GM19452 (cell line): ENCODE results near the gene TRMT61A.
"Not testable (repeated sequence)": the region's sequence is repeated elsewhere in the genome, so short reads cannot be mapped to it uniquely, and the experiment has no call there.

Source experiments
- ATAC-seq: cut with Tn5 transposase; IDR thresholded peaks from one replicate; pipeline ENCODE4 v1.9.1; 2021; ENCODE audit not compliant: unreplicated experiment

TRMT61A gene

DNA sequence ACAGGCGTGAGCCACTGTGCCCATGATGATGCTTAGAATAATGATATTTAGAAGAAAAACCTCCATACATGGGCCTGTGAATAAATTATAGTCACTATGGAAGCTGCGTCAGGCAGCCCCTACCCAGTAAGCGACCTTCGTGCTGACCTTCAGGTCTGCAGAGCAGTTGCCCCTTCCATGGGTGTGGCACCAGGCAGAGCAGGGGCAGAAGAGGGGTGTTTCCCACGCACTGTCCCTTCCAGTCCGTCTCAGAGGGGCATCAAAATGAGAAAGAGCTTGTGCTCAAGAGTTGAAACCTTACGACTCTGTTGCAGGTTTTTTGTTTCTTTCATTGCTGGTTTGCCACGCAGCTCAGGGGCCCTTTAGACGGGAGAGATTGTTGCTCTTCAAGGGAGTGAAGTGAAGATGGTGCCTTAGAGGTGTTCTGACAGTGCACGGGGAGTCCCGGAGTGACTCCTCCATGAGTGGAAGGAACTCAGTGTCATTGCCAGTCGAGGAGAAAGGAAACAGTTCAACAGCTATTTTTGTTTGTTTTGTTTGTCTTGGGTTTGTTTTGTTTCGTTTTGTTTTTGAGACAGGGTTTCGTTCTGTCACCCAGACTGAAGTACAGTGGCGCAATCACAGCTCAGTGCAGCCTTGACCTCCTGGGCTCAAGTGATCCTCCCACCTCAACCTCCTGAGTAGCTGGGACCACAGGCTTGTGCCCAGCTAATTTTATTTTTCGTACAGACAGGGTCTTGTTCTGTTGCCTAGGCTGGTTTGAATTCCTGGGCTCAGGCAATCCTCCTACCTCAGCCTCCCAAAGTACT, 20.3 kb upstream of the TRMT61A start:
- ATAC-seq: no peak

- ATAC-seq: no peak
Observed at GRCh38 chr14:103509864-103510723, 18.9 kb upstream of the TRMT61A start.

DNA sequence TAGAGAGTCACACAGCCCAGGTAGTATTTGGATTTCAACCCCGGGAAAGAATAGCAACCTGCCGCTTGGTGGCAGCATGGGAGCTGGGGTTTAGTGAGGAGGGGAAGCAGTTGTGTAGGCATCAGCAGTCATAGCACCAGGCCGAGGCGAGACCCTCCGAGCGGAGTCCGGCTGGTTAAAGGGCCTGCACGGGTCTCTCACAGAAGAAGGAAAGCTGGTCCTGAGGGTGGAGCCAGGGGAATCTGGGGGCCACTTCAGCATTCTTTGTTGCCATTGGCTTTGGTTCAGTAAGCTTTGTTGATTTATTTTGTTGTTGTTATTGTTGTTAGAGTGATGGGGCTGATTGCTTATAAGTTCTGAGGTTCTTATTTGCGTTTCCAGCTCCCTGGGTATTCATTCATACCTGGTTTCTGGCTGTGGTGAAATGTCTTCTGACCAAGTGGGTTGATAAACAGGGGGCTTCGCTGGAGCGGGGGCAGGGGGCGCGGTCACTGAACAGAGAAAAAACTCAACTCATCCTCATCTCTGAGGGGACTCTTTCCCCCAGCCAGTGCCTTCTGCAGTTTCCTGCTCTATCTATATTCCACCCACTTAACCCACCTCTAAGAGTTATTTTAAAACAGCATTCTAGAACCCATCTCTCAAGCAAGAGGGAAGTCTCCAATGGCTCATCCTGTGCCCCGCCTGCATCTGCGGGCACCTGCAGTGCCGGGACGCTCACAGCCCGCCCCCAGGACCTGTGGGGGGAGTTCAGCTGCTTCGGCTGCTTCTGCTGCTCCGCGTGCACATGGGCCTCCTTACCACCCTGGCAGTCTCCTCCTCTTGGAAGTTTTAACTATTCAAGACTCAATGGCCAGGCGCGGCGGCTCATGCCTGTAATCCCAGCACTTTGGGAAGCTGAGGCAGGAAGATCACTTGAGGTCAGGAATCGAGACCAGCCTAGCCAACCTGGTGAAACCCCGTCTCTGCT, 18.0 kb upstream of the TRMT61A start:
- ATAC-seq: no peak

DNA sequence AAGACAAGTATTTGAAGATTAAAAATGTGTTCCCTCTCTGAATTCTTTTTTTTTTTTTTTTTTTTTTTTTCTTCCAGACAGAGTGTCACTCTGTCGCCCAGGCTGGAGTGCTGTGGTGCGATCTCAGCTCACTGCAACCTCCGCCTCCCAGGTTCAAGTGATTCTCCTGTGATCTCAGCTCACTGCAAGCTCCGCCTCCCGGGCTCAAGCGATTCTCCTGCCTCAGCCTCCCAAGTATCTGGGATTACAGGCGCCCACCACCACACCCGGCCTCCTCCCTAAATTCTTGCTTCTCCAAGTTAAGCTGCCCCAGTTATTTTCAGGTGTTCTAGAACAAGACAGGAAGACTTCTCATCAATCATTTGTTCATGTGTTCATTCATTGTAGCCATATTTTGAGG, 16.8 kb upstream of the TRMT61A start:
- ATAC-seq: not testable (repeated sequence)

- no peak for ATAC-seq
Observed at GRCh38 chr14:103512701-103513611, 16.0 kb upstream of the TRMT61A start.

DNA sequence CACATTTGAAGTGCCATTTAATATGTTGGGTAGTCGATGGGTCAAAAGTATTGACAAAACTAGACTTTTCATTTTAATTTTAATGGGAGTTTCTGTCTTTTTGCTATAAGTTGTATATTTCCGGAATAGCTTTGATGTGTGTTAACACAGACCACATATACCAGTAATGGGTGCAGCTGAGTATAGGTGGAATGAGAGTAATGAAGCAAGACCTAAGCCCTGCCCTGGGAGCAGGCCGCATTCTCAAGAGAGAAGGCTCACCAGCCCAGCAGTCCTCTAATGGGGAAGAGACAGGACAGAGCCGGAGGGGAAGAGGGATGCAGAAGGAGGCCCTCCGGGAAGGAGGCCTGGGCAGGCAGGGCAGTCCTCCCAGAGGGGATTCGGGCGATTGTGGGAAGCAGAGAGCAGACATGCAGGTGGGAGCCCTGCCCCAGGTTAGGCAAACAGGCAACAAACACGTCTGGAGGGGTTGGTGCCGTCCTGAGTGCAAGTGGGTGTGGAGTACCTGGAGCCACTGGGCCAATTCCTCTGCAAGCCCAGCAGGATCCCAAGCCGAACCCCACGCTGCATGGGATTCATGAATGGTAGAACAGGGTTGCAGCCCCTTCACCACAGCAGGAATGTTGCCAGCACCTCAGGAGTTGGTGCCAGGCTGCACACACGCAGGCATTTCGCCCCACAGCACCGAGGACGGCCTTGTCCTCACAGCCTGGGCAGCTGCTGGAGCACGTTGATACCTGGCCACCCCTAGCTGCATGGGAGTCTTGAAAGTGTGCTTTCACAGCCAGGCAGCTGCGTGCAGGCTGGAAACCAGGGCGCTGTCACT, 14.2 kb upstream of the TRMT61A start:
- ATAC-seq: no peak

DNA sequence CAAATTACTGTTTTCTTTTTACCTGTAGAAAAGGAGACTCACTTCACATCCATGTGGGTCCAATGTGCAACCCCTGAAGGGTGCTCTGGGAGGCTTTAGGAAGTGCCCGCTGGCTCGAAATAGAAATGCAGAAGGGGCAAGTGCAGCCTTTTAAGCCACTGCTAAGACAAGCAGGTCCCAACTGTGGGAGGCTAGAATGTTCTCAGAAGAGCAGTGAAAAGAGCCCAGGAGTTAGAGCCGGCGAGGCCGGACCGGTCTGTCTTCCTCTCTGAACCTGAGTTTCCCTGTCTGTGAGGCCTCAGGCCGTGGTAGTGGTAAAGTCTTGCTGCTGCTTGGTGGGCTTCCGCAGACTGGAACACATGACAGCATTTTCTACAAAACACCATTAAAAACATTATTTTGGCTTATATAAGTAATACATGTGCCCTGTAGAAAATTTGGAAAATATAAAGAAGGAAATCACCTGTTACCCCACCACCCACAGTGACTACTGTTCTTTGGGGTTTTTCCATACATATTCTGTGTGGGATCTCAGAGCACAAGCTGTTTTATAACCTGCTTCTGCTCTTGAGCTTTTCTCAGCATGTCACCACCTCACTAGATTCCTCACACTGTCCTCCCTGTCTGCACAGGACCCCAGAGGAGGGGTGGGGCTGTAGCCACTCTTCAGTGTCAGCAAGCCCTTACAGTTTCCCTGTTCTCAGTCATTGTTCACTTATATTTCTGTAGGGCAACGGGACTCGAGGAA, 12.4 kb upstream of the TRMT61A start:
- no peak for ATAC-seq

GRCh38 chr14:103517174-103517566, 11.8 kb upstream of the TRMT61A start:
- ATAC-seq: no peak

DNA sequence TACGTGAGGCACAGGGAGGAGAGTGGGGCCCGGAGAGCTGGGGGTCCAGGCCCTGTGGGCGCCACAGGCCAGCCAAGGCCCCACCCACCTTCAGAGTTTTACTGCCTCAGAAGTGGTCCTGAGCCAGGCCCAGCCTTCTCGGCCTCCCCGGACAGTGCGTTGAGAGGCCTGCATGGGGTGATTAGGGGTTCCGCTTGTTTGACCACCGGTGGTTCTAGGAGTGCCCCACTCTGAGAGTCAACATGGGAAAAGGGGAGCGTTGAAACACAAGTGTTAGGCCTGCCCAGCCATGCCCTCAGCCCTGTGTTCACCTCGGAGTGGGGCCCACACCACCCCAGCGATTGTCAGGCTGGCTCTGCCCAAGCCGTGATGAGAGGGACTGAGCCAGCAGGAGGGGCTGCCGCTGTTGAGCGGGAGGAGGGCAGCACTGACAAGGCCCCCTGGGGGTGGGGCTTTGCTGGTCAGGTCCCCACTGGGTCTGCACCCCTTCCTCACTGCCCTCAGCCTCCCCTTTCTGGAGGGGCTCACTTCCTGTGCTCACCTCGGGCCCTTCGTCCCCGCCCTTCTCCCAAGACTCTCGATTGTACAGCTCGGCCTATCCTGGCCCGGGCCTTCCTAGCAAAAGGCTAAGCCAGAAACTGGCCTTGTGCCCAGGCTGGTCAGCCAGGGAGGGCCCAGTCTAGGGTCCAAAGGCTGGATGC, 11.1 kb upstream of the TRMT61A start:
- ATAC-seq: no peak

DNA sequence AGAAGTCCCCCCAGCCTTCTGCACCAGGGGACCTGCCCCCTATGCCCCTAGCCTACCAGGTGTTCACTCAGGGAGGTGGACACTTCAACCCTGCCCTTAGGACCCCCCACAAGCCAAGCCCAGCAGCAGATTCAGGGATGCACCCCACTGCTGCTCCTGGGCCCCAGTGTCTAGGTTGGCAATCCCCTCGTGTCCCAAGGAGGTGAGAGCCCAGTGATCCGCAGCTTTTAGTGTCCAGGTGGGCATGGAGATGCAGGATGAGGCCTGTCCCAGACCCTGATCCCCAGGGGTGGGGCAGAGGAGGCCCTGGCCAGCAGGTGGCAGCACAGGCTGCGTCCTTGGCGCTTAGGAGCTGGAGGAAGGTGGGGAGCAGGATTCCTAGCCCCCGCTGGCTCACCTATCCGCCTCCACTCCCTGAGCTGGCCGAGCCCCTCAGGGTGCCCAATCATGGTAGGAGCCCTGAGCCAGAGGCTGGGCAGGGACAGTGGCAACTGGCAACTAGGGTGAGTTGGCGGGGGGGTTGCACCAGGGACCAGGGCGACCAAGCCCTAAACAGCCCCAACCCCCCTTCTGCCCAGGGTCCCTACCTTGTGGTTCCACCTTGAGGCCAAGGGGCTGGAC, 10.5 kb upstream of the TRMT61A start:
- ATAC-seq: no peak

DNA sequence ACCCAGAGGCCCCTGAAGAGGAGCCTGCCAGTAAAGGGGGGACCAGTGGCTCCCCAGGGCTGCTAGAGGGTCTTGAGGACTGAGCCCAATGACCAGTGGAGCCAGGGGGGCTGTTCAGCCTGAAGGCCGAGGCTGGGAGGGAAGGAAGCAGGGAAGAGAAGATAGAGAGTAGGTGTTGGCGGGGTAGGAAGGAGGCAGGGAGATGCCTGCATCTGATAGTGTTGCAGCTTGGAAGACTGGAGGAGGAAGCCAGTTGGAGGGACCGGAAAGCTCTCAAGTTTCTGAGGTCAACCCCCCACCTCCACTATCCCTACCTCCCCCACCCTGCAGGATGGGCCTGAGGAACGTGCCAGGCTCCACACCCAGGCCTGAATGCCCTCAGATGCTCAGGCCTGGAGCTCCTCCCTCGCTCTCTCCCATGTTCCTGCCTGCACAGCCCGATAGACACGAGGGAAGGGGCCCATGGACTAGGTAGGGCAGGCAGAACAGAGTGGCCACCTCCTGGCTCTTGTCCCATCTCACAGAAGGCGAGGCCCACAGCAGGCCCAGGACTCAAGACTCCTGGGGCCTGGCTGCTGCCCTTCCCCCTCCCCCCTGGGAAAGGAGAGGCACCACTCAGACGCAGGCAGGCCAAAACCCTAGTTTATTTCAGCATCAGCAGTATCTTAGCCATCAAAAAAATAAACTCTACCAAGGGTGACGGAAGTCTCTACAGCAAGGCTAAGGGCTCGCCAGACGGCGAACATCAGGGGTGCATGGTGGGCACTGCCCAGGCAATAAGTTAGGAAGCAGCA, 9.8 kb upstream of the TRMT61A start:
- ATAC-seq: no peak

- no peak for ATAC-seq
Observed at GRCh38 chr14:103519837-103520212, 9.2 kb upstream of the TRMT61A start.

DNA sequence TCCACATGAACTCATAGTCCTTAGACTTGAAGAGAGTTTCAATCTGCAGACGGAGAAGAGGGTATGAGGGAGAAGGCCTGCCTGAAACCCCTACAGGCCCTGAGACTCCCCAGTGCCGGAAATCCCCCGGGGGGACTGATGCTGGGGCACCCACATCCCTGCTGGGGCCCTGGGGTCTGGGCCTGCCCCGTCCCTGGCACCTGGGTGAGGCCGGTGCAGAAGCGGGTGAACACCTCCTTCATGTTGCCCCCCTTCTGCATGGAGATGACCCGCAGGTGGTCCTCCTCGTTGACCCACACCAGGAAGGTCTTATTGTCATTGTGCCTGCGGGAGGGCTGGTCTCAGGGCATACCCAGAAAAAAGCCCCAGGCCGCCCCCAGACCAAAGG, 8.7 kb upstream of the TRMT61A start:
- no peak for ATAC-seq

GRCh38 chr14:103520657-103521437, 8.1 kb upstream of the TRMT61A start:
- ATAC-seq: no peak

- ATAC-seq: no peak
Observed at GRCh38 chr14:103521438-103521950, 7.5 kb upstream of the TRMT61A start.
